Karpas-422 (cell line): Measurements from ENCODE around the gene FAM120B. TPM values are rescaled to one million over a fixed set of nuclear protein-coding genes. Genes with fewer than 3 reads are reported as not detected.
"Not testable (repeated sequence)": the region's sequence is repeated elsewhere in the genome, so short reads cannot be mapped to it uniquely, and the experiment has no call there.

ENCODE experiments used
- DNase-seq: peaks from one replicate; pipeline ENCODE4 v3.0.0-alpha.2; 2015
- H2AFZ ChIP-seq: fragments of 200-600 bp; sonication (generic); 2 replicates; pipeline ENCODE4 v1.6.1; 2014; ENCODE audit warnings: antibody characterized with exemption, low read length, mixed read lengths
- H3K27ac ChIP-seq: fragments of 200-600 bp; sonication (generic); 2 replicates; pipeline ENCODE4 v1.5.1; 2014; ENCODE audit warnings: mild to moderate bottlenecking, low read length, moderate library complexity
- H3K27me3 ChIP-seq: fragments of 200-600 bp; sonication (generic); 2 replicates; pipeline ENCODE4 v1.6.1; 2014; ENCODE audit warnings: low read length, mixed read lengths
- H3K36me3 ChIP-seq: fragments of 200-600 bp; sonication (generic); 2 replicates; pipeline ENCODE4 v1.6.1; 2014; ENCODE audit warnings: low read length, mixed read lengths; ENCODE audit not compliant: insufficient read depth
- H3K4me1 ChIP-seq: fragments of 200-600 bp; sonication (generic); 2 replicates; pipeline ENCODE4 v1.6.1; 2014; ENCODE audit warnings: mild to moderate bottlenecking, low read length, mixed read lengths
- H3K4me2 ChIP-seq: fragments of 200-600 bp; sonication (generic); 2 replicates; pipeline ENCODE4 v1.6.1; 2014; ENCODE audit warnings: low read length, low read depth, mild to moderate bottlenecking; ENCODE audit not compliant: poor library complexity, severe bottlenecking
- H3K4me3 ChIP-seq: fragments of 200-600 bp; sonication (generic); 2 replicates; pipeline ENCODE4 v1.5.1; 2014; ENCODE audit warnings: mild to moderate bottlenecking, antibody characterized with exemption, low read length, mixed read lengths
- H3K79me2 ChIP-seq: fragments of 200-600 bp; sonication (generic); 2 replicates; pipeline ENCODE4 v1.6.1; 2014; ENCODE audit warnings: mild to moderate bottlenecking, low read length, mixed read lengths
- H3K9ac ChIP-seq: fragments of 200-600 bp; sonication (generic); 2 replicates; pipeline ENCODE4 v1.6.0; 2014; ENCODE audit warnings: low read length
- H3K9me2 ChIP-seq: fragments of 200-600 bp; sonication (generic), shearing (Covaris generic); replicated peaks from 2 replicates; pipeline ENCODE4 v1.6.0; 2014; ENCODE audit warnings: mild to moderate bottlenecking, low read length, moderate library complexity; ENCODE audit not compliant: insufficient read depth
- H3K9me3 ChIP-seq: fragments of 300-700, 200-600 bp; sonication (generic); 2 replicates; pipeline ENCODE4 v1.6.1; 2014; ENCODE audit warnings: low read length, mixed read lengths
- H4K20me1 ChIP-seq: fragments of 200-600 bp; sonication (generic); 2 replicates; pipeline ENCODE4 v1.6.1; 2014; ENCODE audit warnings: mild to moderate bottlenecking, antibody characterized with exemption, low read length, low read depth; ENCODE audit not compliant: insufficient read depth
- total RNA-seq: library from RNA; depleted of rRNA; stranded (reverse); fragments of >200 nt; shearing (Covaris generic); gene quantifications from 2 replicates; pipeline ENCODE4 v1.2.3, GENCODE V29; 2014; ENCODE audit warnings: low replicate concordance

The FAM120B gene
- total RNA-seq, 1 experiment from 2014 or later, result 32.1 TPM

- H4K20me1 ChIP-seq, result no peaks in the 10 kb centered on the region
- no peak for DNase-seq
- peaks cover 45% of the 10 kb centered on the region for H3K36me3 ChIP-seq
Observed at GRCh38 chr6:170344631-170345576, 38.3 kb downstream of the FAM120B start.

GRCh38 chr6:170345662-170346061 lies 39.1 kb downstream of the FAM120B start:
- Histone ChIP-seq H3K4me1 (no peaks in the 10 kb centered on the region), H2AFZ (no peak overlapping the region), H3K27ac (no peak overlapping the region), H3K36me3 (peaks cover 53% of the 10 kb centered on the region), H3K9me3 (peaks cover 5% of the 10 kb centered on the region), H3K4me3 (no peak overlapping the region), H3K9me2 (no peaks in the 10 kb centered on the region), H3K4me2 (no peak overlapping the region), H3K27me3 (no peaks in the 10 kb centered on the region), H4K20me1 (no peaks in the 10 kb centered on the region), H3K9ac (no peak overlapping the region), H3K79me2 (peaks cover 52% of the 10 kb centered on the region)
- no peak for DNase-seq

More at GRCh38 chr6:170344631-170345576, 38.3 kb downstream of the FAM120B start:
- no peaks in the 10 kb centered on the region for H3K4me1 ChIP-seq
- no peaks in the 10 kb centered on the region for H3K27me3 ChIP-seq
- no peak overlapping the region for H2AFZ ChIP-seq
- no peak overlapping the region for H3K27ac ChIP-seq
- no peak overlapping the region for H3K9ac ChIP-seq
- no peak overlapping the region for H3K4me2 ChIP-seq
- H3K4me3 ChIP-seq, result no peak overlapping the region
- peaks cover 59% of the 10 kb centered on the region for H3K79me2 ChIP-seq
- H3K9me3 ChIP-seq, result peaks cover 5% of the 10 kb centered on the region
- H3K9me2 ChIP-seq, result no peaks in the 10 kb centered on the region

- H3K9me3 ChIP-seq, result peaks cover 5% of the 10 kb centered on the region
- no peak overlapping the region for H3K9ac ChIP-seq
- H4K20me1 ChIP-seq, result no peaks in the 10 kb centered on the region
- DNase-seq, result no peak
- no peak overlapping the region for H2AFZ ChIP-seq
- no peaks in the 10 kb centered on the region for H3K27me3 ChIP-seq
- no peak overlapping the region for H3K4me2 ChIP-seq
- H3K4me1 ChIP-seq, result no peaks in the 10 kb centered on the region
- H3K79me2 ChIP-seq, result peaks cover 43% of the 10 kb centered on the region
- H3K27ac ChIP-seq, result no peak overlapping the region
- H3K36me3 ChIP-seq, result peaks cover 57% of the 10 kb centered on the region
- no peaks in the 10 kb centered on the region for H3K9me2 ChIP-seq
- H3K4me3 ChIP-seq, result no peak overlapping the region
Observed at GRCh38 chr6:170346649-170347048, 40.1 kb downstream of the FAM120B start.

GRCh38 chr6:170347091-170347490 lies 40.5 kb downstream of the FAM120B start:
- Histone ChIP-seq H3K27me3 (no peaks in the 10 kb centered on the region), H3K4me3 (no peak overlapping the region), H3K36me3 (peaks cover 56% of the 10 kb centered on the region), H3K4me1 (no peaks in the 10 kb centered on the region), H4K20me1 (no peaks in the 10 kb centered on the region), H2AFZ (no peak overlapping the region), H3K9me2 (no peaks in the 10 kb centered on the region), H3K9me3 (peaks cover 5% of the 10 kb centered on the region), H3K9ac (no peak overlapping the region), H3K4me2 (no peak overlapping the region), H3K79me2 (peaks cover 38% of the 10 kb centered on the region), H3K27ac (no peak overlapping the region)
- DNase-seq, result no peak

- no peaks in the 10 kb centered on the region for H3K27me3 ChIP-seq
- H3K9ac ChIP-seq, result no peak overlapping the region
- no peak overlapping the region for H2AFZ ChIP-seq
- peaks cover 32% of the 10 kb centered on the region for H3K79me2 ChIP-seq
- H3K4me2 ChIP-seq, result no peak overlapping the region
- no peak overlapping the region for H3K4me3 ChIP-seq
- no peak overlapping the region for H3K27ac ChIP-seq
- H3K9me2 ChIP-seq, result no peaks in the 10 kb centered on the region
- DNase-seq, result no peak
- peaks cover 5% of the 10 kb centered on the region for H3K9me3 ChIP-seq
- H3K4me1 ChIP-seq, result no peaks in the 10 kb centered on the region
- H3K36me3 ChIP-seq, result peaks cover 51% of the 10 kb centered on the region
- no peaks in the 10 kb centered on the region for H4K20me1 ChIP-seq
Observed at GRCh38 chr6:170347975-170348374, 41.4 kb downstream of the FAM120B start.

GRCh38 chr6:170351456-170351855 lies 44.9 kb downstream of the FAM120B start:
- not testable (repeated sequence) for H2AFZ ChIP-seq, H3K4me3 ChIP-seq, H3K9ac ChIP-seq, H3K4me1 ChIP-seq, H3K27me3 ChIP-seq, DNase-seq, H3K4me2 ChIP-seq, H3K9me2 ChIP-seq, H3K27ac ChIP-seq, H4K20me1 ChIP-seq, H3K9me3 ChIP-seq
- peaks cover 40% of the 10 kb centered on the region for H3K36me3 ChIP-seq
- peaks cover 17% of the 10 kb centered on the region for H3K79me2 ChIP-seq

- not testable (repeated sequence) for H3K4me2 ChIP-seq, H3K9me2 ChIP-seq, H3K4me3 ChIP-seq, H3K27me3 ChIP-seq, H4K20me1 ChIP-seq, H3K27ac ChIP-seq, H3K9ac ChIP-seq, DNase-seq, H3K9me3 ChIP-seq, H2AFZ ChIP-seq, H3K4me1 ChIP-seq
- Histone ChIP-seq H3K36me3 (peaks cover 19% of the 10 kb centered on the region), H3K79me2 (peaks cover 10% of the 10 kb centered on the region)
Observed at GRCh38 chr6:170355190-170355589, 48.6 kb downstream of the FAM120B start.

GRCh38 chr6:170355661-170356060 lies 49.1 kb downstream of the FAM120B start:
- Histone ChIP-seq H3K27ac (no peak overlapping the region), H3K36me3 (peaks cover 15% of the 10 kb centered on the region)

More at GRCh38 chr6:170355661-170356060, 49.1 kb downstream of the FAM120B start:
- Histone ChIP-seq H3K9ac (no peak overlapping the region), H3K9me3 (no peaks in the 10 kb centered on the region), H4K20me1 (no peaks in the 10 kb centered on the region), H3K4me2 (no peak overlapping the region), H2AFZ (no peak overlapping the region), H3K79me2 (peaks cover 10% of the 10 kb centered on the region), H3K4me1 (no peaks in the 10 kb centered on the region), H3K27me3 (no peaks in the 10 kb centered on the region), H3K9me2 (no peaks in the 10 kb centered on the region), H3K4me3 (no peak overlapping the region)
- DNase-seq, result no peak
